ENCODE results near the gene PDZD7.
"Not testable (repeated sequence)": the region's sequence is repeated elsewhere in the genome, so short reads cannot be mapped to it uniquely, and the experiment has no call there.

Gene PDZD7

GRCh38 chr10:101035916-101036702, 5.2 kb upstream of the PDZD7 start:
- no peak for TF ChIP-seq CTCF (IDR thresholded peaks at IDR 0.05; ENCODE audit: insufficient read depth, low read length, poor library complexity, severe bottlenecking)
- H3K27me3 ChIP-seq (replicated peaks; ENCODE audit: control insufficient read depth, insufficient read depth, low read length) = no peaks in the 10 kb centered on the region; the same call in 1 of the 2 replicates

DNA sequence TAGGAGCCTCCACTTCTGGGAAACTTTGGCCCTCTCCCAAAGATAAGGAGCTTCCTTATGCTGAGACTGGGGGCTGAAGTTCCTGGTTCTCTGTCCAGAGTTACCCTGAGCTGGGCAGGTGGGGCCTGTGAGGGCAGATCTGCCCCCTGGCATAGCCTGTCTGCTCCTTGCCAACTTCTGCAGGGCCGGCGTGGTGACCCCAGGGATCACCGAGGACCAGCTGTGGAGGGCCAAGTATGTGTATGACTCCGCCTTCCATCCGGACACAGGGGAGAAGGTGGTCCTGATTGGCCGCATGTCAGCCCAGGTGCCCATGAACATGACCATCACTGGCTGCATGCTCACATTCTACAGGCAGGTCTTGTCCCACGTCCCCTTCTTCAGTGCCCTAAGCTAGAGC, 4.4 kb upstream of the PDZD7 start:
- no peaks in the 10 kb centered on the region for H3K36me3 ChIP-seq (ENCODE audit: control insufficient read depth, insufficient read depth, low read length)
- no peak overlapping the region for H3K4me3 ChIP-seq (replicated peaks; ENCODE audit: low read depth, low read length)
- DNase-seq (ENCODE audit: extremely low read depth, insufficient read length) = no peak
- no peaks in the 10 kb centered on the region; the same call in 1 of the 2 replicates for H3K27me3 ChIP-seq (replicated peaks; ENCODE audit: control insufficient read depth, insufficient read depth, low read length)
- no peak for TF ChIP-seq CTCF (IDR thresholded peaks at IDR 0.05; ENCODE audit: insufficient read depth, low read length, poor library complexity, severe bottlenecking)

More at GRCh38 chr10:101035916-101036702, 5.2 kb upstream of the PDZD7 start:
- Histone ChIP-seq H3K36me3 (ENCODE audit: control insufficient read depth, insufficient read depth, low read length) (no peaks in the 10 kb centered on the region), H3K4me3 (replicated peaks; ENCODE audit: low read depth, low read length) (no peak overlapping the region)
- no peak for DNase-seq (ENCODE audit: extremely low read depth, insufficient read length)

DNA sequence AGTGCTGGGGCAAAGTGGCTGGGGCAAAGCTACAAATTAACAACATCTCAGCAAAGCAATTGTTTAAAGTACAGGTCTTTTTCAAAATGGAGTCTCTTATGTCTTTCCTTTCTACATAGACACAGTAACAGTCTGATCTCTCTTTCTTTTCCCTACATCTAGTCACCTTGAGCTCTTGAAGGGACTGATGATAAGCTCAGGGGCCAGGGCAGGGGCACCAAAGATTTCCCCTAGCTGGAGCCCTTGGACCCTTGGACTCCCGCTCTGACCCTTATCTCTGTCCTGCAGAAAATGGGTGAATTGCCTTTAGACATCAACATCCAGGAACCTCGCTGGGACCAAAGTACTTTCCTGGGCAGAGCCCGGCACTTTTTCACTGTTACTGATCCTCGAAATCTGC, 3.5 kb upstream of the PDZD7 start:
- not testable (repeated sequence) for H3K27me3 ChIP-seq (replicated peaks; ENCODE audit: control insufficient read depth, insufficient read depth, low read length); DNase-seq (ENCODE audit: extremely low read depth, insufficient read length); H3K36me3 ChIP-seq (ENCODE audit: control insufficient read depth, insufficient read depth, low read length); H3K4me3 ChIP-seq (replicated peaks; ENCODE audit: low read depth, low read length)

DNA sequence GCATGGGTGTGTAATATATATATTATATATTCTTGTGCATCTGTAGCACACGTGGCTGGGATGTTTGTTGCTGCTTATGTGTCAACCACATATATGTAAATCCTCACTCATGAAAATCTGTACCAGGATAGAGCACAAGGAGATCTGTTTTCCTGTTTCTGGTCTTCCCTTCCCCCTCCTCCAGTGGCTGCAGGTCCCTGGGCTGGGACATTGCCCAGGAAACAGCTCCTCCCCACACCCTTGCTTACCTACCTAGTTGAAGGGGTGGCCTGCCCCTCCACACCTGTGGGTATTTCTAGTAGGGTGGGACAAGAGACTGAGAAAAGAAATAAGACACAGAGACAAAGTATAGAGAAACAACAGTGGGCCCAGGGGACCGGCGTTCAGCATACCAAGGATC, 2.3 kb upstream of the PDZD7 start:
- TF ChIP-seq CTCF (IDR thresholded peaks at IDR 0.05; ENCODE audit: insufficient read depth, low read length, poor library complexity, severe bottlenecking) = no peak
- DNase-seq (ENCODE audit: extremely low read depth, insufficient read length) = no peak
- H3K36me3 ChIP-seq (ENCODE audit: control insufficient read depth, insufficient read depth, low read length) = no peaks in the 10 kb centered on the region
- no peaks in the 10 kb centered on the region; the same call in 1 of the 2 replicates for H3K27me3 ChIP-seq (replicated peaks; ENCODE audit: control insufficient read depth, insufficient read depth, low read length)
- no peak overlapping the region for H3K4me3 ChIP-seq (replicated peaks; ENCODE audit: low read depth, low read length)

DNA sequence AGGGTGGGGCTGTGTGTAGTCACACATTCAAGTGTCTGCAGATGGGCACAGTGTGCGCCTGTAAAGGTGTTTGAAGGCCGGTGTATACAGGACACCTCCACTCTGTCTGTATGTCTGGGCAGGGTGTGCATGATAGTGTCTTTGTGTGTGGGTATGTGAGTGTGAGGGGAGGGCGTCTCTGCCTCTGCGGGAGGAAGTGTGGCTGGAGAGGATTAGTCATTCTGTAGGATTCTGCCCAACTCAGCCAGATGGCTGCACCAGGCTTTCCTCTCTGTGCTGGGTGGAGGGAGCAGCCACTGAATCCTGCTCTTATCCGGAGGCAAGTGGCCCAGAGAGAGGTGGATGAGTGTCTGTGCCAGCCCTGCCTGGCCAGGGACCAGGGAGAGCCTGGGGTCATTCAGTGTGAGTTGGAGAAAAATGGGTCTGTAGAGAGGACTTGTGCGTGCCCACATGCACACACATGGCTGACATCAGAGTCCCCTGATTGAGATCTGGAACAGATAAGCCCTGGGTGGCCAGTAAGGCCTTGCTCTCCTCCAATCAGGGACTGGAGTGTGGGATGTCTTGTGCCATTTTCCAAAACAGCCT, 1.8 kb upstream of the PDZD7 start:
- H3K36me3 ChIP-seq (ENCODE audit: control insufficient read depth, insufficient read depth, low read length) = no peaks in the 10 kb centered on the region
- TF ChIP-seq CTCF (IDR thresholded peaks at IDR 0.05; ENCODE audit: insufficient read depth, low read length, poor library complexity, severe bottlenecking) = no peak
- no peak for DNase-seq (ENCODE audit: extremely low read depth, insufficient read length)
- H3K4me3 ChIP-seq (replicated peaks; ENCODE audit: low read depth, low read length) = peak overlapping the region; percentile 51
- no peaks in the 10 kb centered on the region; the same call in 1 of the 2 replicates for H3K27me3 ChIP-seq (replicated peaks; ENCODE audit: control insufficient read depth, insufficient read depth, low read length)

DNA sequence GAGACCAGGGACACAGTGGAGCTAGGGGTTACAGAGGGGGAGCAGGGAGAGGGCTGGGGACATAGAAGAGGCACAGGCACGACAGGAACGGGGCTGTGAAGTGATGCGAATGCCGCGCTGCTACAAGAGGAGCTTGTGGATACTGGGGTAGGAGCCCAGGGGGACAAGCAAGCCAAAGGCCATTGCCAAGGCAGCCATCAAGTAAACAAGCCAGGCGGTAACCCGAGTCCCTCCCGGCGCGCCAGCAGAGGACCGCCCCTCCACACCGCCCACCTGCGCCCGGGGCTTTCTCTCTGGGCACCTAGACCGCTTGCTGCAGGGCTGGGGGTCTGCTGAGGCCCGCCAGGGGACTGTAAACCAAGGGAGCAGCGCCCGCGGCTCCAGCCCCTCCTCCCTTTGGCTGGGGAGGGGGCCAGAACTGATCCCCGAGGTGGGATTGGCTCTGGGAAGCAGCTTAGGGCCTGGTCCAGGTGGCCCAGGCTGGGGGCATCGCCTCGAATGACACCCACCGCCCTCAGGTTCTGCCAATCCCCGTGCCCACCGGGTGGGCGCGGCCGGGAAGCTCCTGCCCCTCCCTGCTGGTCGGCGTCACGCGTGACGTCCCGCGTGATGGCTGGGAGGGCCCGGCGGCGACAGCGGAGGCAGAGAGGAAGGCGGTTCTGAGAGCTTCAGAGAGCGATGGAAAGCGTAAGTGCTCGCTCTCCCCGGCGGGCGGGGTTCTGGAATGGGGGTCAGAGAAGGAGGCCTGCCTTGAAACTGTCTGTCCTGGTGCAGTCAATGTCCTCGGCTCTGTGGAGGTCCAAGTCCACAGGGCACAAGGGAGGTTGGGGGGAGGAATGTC, 1.1 kb upstream of the PDZD7 start:
- peak; percentile 55 for DNase-seq (ENCODE audit: extremely low read depth, insufficient read length)
- TF ChIP-seq CTCF (IDR thresholded peaks at IDR 0.05; ENCODE audit: insufficient read depth, low read length, poor library complexity, severe bottlenecking) = no peak
- H3K36me3 ChIP-seq (ENCODE audit: control insufficient read depth, insufficient read depth, low read length) = no peaks in the 10 kb centered on the region
- H3K27me3 ChIP-seq (replicated peaks; ENCODE audit: control insufficient read depth, insufficient read depth, low read length) = no peaks in the 10 kb centered on the region; the same call in 1 of the 2 replicates
- H3K4me3 ChIP-seq (replicated peaks; ENCODE audit: low read depth, low read length) = peak overlapping the region; percentile 51

All from GM06990 (cell line).